K562 (cell line): ENCODE measurements around the gene SLC22A1. TPM values are rescaled to one million over a fixed set of nuclear protein-coding genes. Genes with fewer than 3 reads are reported as not detected.

Experiments
- C11orf30 ChIP-seq: fragments of 450-650 bp; IDR thresholded peaks from 2 replicates; pipeline ENCODE4 v1.6.1; 2016; ENCODE audit warnings: low read depth, mild to moderate bottlenecking
- KAT7 ChIP-seq: sonication (generic); formaldehyde crosslinking; IDR thresholded peaks from 2 replicates; pipeline ENCODE4 v1.8.0; 2022; ENCODE audit warnings: missing genetic modification reagents, mild to moderate bottlenecking, borderline replicate concordance
- MTA1 ChIP-seq: fragments of 450-650 bp; IDR thresholded peaks from 2 replicates; pipeline ENCODE4 v1.6.1; 2017; ENCODE audit warnings: borderline replicate concordance
- NFXL1 ChIP-seq: fragments of 450-650 bp; formaldehyde crosslinking; IDR thresholded peaks from 2 replicates; pipeline ENCODE4 v1.4.0; 2021; ENCODE audit warnings: mild to moderate bottlenecking
- RAD21 ChIP-seq, 2 experiments: fragments of 250-450 bp in 1 of 2; fragments of 450-650 bp in 1 of 2; sonication (Bioruptor Pico) in 1 of 2; formaldehyde crosslinking in 1 of 2; IDR thresholded peaks in 1 of 2; conservative IDR thresholded peaks in 1 of 2; 2 replicates each; pipeline versions ENCODE4 v1.4.0 to v1.8.0; 2020 to 2022; ENCODE audit warnings: mild to moderate bottlenecking in 2 of 2, moderate library complexity in 1 of 2
- RAD51 ChIP-seq: fragments of 450-650 bp; IDR thresholded peaks from 2 replicates; pipeline ENCODE4 v1.7.1; 2016; ENCODE audit warnings: low read depth, mild to moderate bottlenecking, borderline replicate concordance
- SMARCA4 ChIP-seq: fragments of 450-650 bp; IDR thresholded peaks from 2 replicates; pipeline ENCODE4 v1.6.1; 2016
- SMC3 ChIP-seq: conservative IDR thresholded peaks from 2 replicates; pipeline ENCODE4 v1.6.1; 2011; ENCODE audit warnings: low read depth, low read length, improper control_type of control experiment; ENCODE audit not compliant: insufficient read depth
- ZBTB8A ChIP-seq: fragments of 450-650 bp; IDR thresholded peaks from 2 replicates; pipeline ENCODE4 v1.6.1; 2018; ENCODE audit warnings: mild to moderate bottlenecking, moderate library complexity; ENCODE audit not compliant: partially characterized antibody
- ZNF143 ChIP-seq: sonication (generic); formaldehyde crosslinking; IDR thresholded peaks from 2 replicates; pipeline ENCODE4 v1.9.0; 2022; ENCODE audit warnings: mild to moderate bottlenecking, missing genetic modification reagents
- polyA plus RNA-seq, 8 experiments: library from polyadenylated mRNA; depleted of rRNA in 4 of 8; stranded (reverse) in 5 of 8; unstranded in 3 of 8; fragments of >200 nt; fragmentation: Nextera tagmentation in 2 of 8; fragmentation: Illumina TruSeq in 1 of 8; extraction: Ambion mirVana in 2 of 8; extraction: Trizol in 1 of 8; gene quantifications; 2 replicates each; pipeline versions ENCODE4 v1.2.1 to v1.2.3, GENCODE V29; 2011 to 2014; ENCODE audit warnings: inconsistent platforms in 1 of 8, missing spikeins in 1 of 8
- total RNA-seq, 7 experiments: library from RNA; depleted of rRNA in 6 of 7; stranded (reverse); fragments of >200 nt in 6 of 7; fragmentation: Illumina TruSeq in 2 of 7; extraction: Trizol in 2 of 7; gene quantifications; 2 replicates each; pipeline versions ENCODE4 v1.2.1 to v1.2.3, GENCODE V29; 2011 to 2021; ENCODE audit warnings: low replicate concordance in 1 of 7
- TF ChIP-seq, protein P1 (sequence below), 2 experiments: fragments of 450-650 bp; formaldehyde crosslinking in 1 of 2; IDR thresholded peaks; 2 replicates each; pipeline versions ENCODE4 v1.4.0 to v1.6.1; 2014 to 2020; ENCODE audit warnings: mild to moderate bottlenecking in 2 of 2, borderline replicate concordance in 1 of 2, low read depth in 1 of 2
- TF ChIP-seq, protein P2 (sequence below): fragments of 200-400 bp; formaldehyde crosslinking; IDR thresholded peaks from 2 replicates; pipeline ENCODE4 v1.6.1; 2017; ENCODE audit warnings: mild to moderate bottlenecking, low read depth, low read length, moderate library complexity
- TF ChIP-seq, protein P3 (sequence below): fragments of 250-450 bp; sonication (Bioruptor Pico); IDR thresholded peaks from 2 replicates; pipeline ENCODE4 v1.5.0; 2020; ENCODE audit warnings: mild to moderate bottlenecking, borderline replicate concordance

Gene SLC22A1
- total and polyA plus RNA-seq, 9 of the 15 experiments (the other 6 are each of a cell fraction or from before 2014, with no cell fraction given), result 0.11 to 0.60 (median 0.26) TPM; not detected in 4

DNA sequence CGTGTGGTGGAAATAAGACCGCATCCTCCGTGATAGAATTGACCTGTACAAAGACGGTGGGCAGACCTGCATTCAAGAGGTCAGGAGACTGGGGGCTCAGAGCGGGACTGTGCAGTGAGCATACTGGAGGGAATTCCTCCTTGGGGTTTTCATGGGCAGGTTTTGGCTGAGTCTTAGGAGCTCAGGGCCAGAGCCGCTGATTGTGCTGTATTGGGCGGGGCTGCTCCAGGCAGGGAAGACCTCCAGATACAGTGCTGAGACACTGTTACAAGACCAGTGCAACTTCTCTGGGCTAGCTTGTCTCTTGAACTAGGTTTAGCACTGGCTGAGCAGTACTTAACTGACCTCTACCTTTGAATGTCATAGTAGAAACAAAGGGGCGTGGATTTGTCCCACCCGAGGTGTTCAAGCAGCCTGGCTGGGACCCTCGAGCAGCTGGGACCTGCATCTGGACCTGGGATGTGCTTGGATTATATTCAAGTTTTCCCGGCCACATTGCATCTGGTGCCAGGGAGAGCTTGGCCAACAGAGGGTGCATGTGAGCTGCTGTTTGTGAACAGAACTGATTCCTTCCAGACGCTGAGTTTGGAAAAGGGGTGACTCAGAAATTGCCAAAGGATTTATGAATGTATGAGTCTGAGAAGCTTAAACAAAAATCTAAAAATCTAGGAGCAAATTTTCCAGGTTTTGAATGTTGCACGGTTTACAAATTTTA, 33.4 kb upstream of the SLC22A1 start (continued):
- TF ChIP-seq, protein P1, sequence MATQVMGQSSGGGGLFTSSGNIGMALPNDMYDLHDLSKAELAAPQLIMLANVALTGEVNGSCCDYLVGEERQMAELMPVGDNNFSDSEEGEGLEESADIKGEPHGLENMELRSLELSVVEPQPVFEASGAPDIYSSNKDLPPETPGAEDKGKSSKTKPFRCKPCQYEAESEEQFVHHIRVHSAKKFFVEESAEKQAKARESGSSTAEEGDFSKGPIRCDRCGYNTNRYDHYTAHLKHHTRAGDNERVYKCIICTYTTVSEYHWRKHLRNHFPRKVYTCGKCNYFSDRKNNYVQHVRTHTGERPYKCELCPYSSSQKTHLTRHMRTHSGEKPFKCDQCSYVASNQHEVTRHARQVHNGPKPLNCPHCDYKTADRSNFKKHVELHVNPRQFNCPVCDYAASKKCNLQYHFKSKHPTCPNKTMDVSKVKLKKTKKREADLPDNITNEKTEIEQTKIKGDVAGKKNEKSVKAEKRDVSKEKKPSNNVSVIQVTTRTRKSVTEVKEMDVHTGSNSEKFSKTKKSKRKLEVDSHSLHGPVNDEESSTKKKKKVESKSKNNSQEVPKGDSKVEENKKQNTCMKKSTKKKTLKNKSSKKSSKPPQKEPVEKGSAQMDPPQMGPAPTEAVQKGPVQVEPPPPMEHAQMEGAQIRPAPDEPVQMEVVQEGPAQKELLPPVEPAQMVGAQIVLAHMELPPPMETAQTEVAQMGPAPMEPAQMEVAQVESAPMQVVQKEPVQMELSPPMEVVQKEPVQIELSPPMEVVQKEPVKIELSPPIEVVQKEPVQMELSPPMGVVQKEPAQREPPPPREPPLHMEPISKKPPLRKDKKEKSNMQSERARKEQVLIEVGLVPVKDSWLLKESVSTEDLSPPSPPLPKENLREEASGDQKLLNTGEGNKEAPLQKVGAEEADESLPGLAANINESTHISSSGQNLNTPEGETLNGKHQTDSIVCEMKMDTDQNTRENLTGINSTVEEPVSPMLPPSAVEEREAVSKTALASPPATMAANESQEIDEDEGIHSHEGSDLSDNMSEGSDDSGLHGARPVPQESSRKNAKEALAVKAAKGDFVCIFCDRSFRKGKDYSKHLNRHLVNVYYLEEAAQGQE (IDR thresholded peaks at IDR 0.05; ENCODE audit: borderline replicate concordance), result peak; percentile 57; the same call in 1 of the 2 replicates
- TF ChIP-seq, protein P1 (CRISPR knock-in tag; IDR thresholded peaks at IDR 0.05; ENCODE audit: low read depth), result no peak
- no peak for TF ChIP-seq ZNF143 (CRISPR knock-in tag)
- no peak for TF ChIP-seq SMARCA4
- no peak for TF ChIP-seq RAD51
- no peak for TF ChIP-seq C11orf30
- peak; percentile 37 to 66 for TF ChIP-seq RAD21 (CRISPR knock-in tag; conservative IDR thresholded peaks at IDR 0.05 in 1 of 2, IDR thresholded peaks at IDR 0.05 in 1 of 2)
- TF ChIP-seq, protein P2, sequence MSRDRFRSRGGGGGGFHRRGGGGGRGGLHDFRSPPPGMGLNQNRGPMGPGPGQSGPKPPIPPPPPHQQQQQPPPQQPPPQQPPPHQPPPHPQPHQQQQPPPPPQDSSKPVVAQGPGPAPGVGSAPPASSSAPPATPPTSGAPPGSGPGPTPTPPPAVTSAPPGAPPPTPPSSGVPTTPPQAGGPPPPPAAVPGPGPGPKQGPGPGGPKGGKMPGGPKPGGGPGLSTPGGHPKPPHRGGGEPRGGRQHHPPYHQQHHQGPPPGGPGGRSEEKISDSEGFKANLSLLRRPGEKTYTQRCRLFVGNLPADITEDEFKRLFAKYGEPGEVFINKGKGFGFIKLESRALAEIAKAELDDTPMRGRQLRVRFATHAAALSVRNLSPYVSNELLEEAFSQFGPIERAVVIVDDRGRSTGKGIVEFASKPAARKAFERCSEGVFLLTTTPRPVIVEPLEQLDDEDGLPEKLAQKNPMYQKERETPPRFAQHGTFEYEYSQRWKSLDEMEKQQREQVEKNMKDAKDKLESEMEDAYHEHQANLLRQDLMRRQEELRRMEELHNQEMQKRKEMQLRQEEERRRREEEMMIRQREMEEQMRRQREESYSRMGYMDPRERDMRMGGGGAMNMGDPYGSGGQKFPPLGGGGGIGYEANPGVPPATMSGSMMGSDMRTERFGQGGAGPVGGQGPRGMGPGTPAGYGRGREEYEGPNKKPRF, result no peak
- TF ChIP-seq NFXL1 (CRISPR knock-in tag), result no peak
- no peak for TF ChIP-seq MTA1
- no peak for TF ChIP-seq ZBTB8A
- TF ChIP-seq, protein P3, sequence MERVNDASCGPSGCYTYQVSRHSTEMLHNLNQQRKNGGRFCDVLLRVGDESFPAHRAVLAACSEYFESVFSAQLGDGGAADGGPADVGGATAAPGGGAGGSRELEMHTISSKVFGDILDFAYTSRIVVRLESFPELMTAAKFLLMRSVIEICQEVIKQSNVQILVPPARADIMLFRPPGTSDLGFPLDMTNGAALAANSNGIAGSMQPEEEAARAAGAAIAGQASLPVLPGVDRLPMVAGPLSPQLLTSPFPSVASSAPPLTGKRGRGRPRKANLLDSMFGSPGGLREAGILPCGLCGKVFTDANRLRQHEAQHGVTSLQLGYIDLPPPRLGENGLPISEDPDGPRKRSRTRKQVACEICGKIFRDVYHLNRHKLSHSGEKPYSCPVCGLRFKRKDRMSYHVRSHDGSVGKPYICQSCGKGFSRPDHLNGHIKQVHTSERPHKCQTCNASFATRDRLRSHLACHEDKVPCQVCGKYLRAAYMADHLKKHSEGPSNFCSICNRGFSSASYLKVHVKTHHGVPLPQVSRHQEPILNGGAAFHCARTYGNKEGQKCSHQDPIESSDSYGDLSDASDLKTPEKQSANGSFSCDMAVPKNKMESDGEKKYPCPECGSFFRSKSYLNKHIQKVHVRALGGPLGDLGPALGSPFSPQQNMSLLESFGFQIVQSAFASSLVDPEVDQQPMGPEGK (CRISPR knock-in tag), result no peak
- no peak for TF ChIP-seq KAT7 (CRISPR knock-in tag)
- TF ChIP-seq SMC3, result peak; percentile 57
